Gastroesophageal sphincter (tissue), 4 donors: Measurements from ENCODE around the gene SGMS1. TPM values are rescaled to one million over a fixed set of nuclear protein-coding genes. Genes with fewer than 3 reads are reported as not detected.

Experiments
- ATAC-seq: fragments of 150-250 bp; one replicate; pipeline ENCODE4 v1.9.1; 2016; ENCODE audit warnings: mild to moderate bottlenecking, moderate library complexity
- H3K27ac ChIP-seq, 4 donors: fragments of 200-600 bp; sonication (generic) in 3 of 4; 1 replicate in 3 of 4; 2 replicates in 1 of 4; pipeline ENCODE4 v1.5.1; 2016 to 2019
- H3K27me3 ChIP-seq: fragments of 200-600 bp; sonication (generic); one replicate; pipeline ENCODE4 v1.5.1; 2019
- H3K36me3 ChIP-seq, 2 donors: fragments of 200-600 bp; sonication (generic); one replicate each; pipeline ENCODE4 v1.5.1; 2019; ENCODE audit warnings: control low read depth in 1 of 2
- H3K4me1 ChIP-seq, 3 donors: fragments of 200-600 bp; sonication (generic); 1 replicate in 2 of 3; 2 replicates in 1 of 3; pipeline ENCODE4 v1.5.1; 2016 to 2019; ENCODE audit warnings: control low read depth in 2 of 3
- H3K4me3 ChIP-seq, 2 donors: fragments of 200-600 bp; sonication (generic); one replicate each; pipeline ENCODE4 v1.5.1; 2019; ENCODE audit warnings: mild to moderate bottlenecking in 1 of 2, moderate library complexity in 1 of 2
- H3K9me3 ChIP-seq, 3 donors: fragments of 200-600 bp; sonication (generic); one replicate each; pipeline ENCODE4 v1.5.1; 2017 to 2019; ENCODE audit warnings: control low read depth in 2 of 3
- CTCF ChIP-seq, 4 experiments: fragments of 200-600 bp in 2 of 4; fragments of 450-650 bp in 2 of 4; sonication (generic) in 1 of 4; IDR thresholded peaks; one replicate each; pipeline ENCODE4 v1.5.1; 2017 to 2019; ENCODE audit warnings: antibody characterized with exemption in 4 of 4, mild to moderate bottlenecking in 2 of 4, moderate library complexity in 2 of 4
- EP300 ChIP-seq: sonication (generic); formaldehyde crosslinking; IDR thresholded peaks from one replicate; pipeline ENCODE4 v1.6.1; 2017; ENCODE audit warnings: antibody characterized with exemption, mild to moderate bottlenecking
- POLR2A ChIP-seq, 2 donors: fragments of 450-650 bp; IDR thresholded peaks; one replicate each; pipeline ENCODE4 v1.6.1; 2017; ENCODE audit warnings: antibody characterized with exemption in 2 of 2, mild to moderate bottlenecking in 2 of 2, moderate library complexity in 1 of 2
- POLR2AphosphoS5 ChIP-seq: sonication (generic); formaldehyde crosslinking; IDR thresholded peaks from one replicate; pipeline ENCODE4 v1.6.1; 2017; ENCODE audit warnings: antibody characterized with exemption
- WGBS, 2 donors: methylation state at CpG; one replicate each; pipeline ENCODE4 v1.1.5; 2018; ENCODE audit warnings: low coverage in 1 of 2; 5-methylcytosine and 5-hydroxymethylcytosine counted together
- total RNA-seq, 4 donors: library from RNA; depleted of rRNA; stranded (reverse); fragments of >200 nt; gene quantifications; one replicate each; pipeline ENCODE4 v1.1.0, GENCODE V29; 2016

SGMS1 gene
- total RNA-seq, 4 donors from 2014 or later, result 57.7 to 116 (median 66.1) TPM

DNA sequence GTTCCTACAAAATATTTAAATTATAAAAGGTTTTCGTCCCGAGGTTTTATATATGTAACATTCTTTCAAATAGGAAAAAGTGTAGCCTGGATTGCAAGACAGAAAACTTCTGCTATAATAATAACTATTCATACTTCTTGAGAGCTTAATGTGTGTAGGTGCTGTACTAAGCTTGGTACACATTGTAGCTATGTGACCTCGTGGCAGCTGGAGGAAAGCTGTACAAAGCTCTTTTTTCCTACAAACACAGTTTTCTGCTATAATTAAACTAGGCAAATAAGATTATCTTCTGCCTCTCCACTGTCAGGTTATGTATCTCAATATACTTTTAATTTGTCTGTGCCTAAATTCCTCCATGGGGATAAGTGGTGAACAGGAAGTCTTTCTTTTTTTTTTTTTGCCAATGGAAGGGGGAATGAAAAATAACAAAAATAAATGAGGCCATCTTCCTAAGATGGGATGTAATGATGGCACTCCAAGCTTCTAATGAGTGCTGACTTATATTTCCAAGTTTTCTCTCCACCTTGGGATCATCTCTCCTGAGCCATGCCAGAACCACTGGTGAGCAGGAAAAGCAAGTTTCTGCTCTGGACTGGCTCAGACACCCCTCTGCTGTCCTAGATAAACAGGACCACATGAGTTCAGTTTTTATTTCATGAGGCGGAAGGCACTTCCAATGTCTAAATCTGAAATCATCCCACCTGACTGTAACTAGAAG, 9.9 kb downstream of the SGMS1 start:
- H3K4me3 ChIP-seq, result no peak overlapping the region
- no peaks in the 10 kb centered on the region for H3K27me3 ChIP-seq
- TF ChIP-seq POLR2A (IDR thresholded peaks at IDR 0.05), result no peak
- TF ChIP-seq POLR2AphosphoS5, result no peak
- TF ChIP-seq CTCF (IDR thresholded peaks at IDR 0.05), result no peak
- TF ChIP-seq EP300, result no peak
- no peak for ATAC-seq
- no peaks in the 10 kb centered on the region for H3K9me3 ChIP-seq
- peaks cover 0 to 70% (median 11%) of the 10 kb centered on the region in 3 donors for H3K4me1 ChIP-seq
- H3K36me3 ChIP-seq, result no peaks in the 10 kb centered on the region
- no peak overlapping the region for H3K27ac ChIP-seq
- 69 to 80% methylated on average over 4 of the region's 4 CpGs for WGBS, 2 donors

DNA sequence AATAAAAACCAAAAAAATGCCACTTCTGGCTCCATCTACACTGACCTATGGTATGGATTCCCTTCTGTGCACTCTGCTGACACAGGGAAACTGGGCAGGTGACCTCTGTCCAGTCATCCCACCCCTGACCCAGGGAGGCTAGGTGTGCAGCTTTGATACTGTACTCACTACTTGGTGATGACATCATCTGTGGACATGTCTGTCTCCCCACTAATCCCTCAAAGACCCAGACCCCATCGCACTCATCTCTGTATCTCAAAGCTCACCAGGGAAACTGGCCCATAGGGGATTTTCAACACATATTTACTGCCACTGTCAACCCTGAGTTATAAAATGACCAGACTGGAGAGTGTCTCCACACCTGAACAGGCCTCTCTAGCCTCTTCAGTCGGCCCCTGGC, 10.6 kb downstream of the SGMS1 start:
- WGBS, 2 donors, result 47 to 86% methylated on average over 1 to 2 of the region's 2 CpGs
- no peak for ATAC-seq
- Histone ChIP-seq H3K4me3 (no peak overlapping the region), H3K27ac (no peak overlapping the region), H3K4me1 (peaks cover 0 to 69% (median 14%) of the 10 kb centered on the region in 3 donors), H3K9me3 (no peaks in the 10 kb centered on the region), H3K27me3 (no peaks in the 10 kb centered on the region), H3K36me3 (no peaks in the 10 kb centered on the region)
- TF ChIP-seq CTCF (IDR thresholded peaks at IDR 0.05), result no peak
- no peak for TF ChIP-seq EP300
- TF ChIP-seq POLR2AphosphoS5, result no peak
- TF ChIP-seq POLR2A (IDR thresholded peaks at IDR 0.05), result no peak

- ATAC-seq, result no peak
- no peaks in the 10 kb centered on the region for H3K36me3 ChIP-seq
- H3K9me3 ChIP-seq, result no peaks in the 10 kb centered on the region
- no peaks in the 10 kb centered on the region for H3K27me3 ChIP-seq
- peak overlapping the region in 3 of 4 donors; percentile 22 to 55 (median 44) for H3K27ac ChIP-seq
- peaks cover 15 to 88% (median 36%) of the 10 kb centered on the region in 3 donors for H3K4me1 ChIP-seq
- WGBS, 2 donors, result 15 to 46% methylated on average over 3 to 4 of the region's 4 CpGs
- TF ChIP-seq POLR2A (IDR thresholded peaks at IDR 0.05) (no peak), CTCF (IDR thresholded peaks at IDR 0.05) (no peak), EP300 (no peak), POLR2AphosphoS5 (no peak)
- H3K4me3 ChIP-seq, result no peak overlapping the region
Measured at GRCh38 chr10:50610368-50610767, 13.4 kb downstream of the SGMS1 start.

DNA sequence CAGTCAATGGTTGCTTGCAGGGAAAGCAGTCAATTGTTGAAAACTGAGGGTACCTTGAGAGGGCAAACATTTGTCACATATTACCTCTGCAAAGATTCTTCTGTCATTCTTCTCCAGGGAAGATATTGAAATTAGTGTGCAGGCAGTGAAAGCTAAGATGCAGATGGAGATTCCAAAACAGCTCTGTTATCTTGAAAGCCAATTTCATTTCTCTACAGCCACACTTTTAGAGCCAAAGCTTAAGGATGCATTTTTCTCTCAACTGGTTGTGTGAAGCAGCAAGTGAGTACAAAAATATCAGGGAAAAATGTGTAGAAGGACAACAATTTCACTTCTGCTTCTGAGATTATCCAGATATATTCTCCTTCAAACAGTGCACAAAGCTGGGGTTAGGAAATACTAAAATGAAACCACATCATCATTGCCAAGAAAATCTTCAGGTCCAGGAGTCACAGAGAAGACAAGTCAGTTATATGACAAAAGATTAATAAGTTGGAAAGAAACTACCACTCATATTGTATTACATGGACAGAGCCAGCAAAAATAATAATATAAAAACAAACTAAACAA, 16.3 kb downstream of the SGMS1 start:
- Histone ChIP-seq H3K9me3 (no peaks in the 10 kb centered on the region), H3K36me3 (no peaks in the 10 kb centered on the region), H3K27ac (peak overlapping the region in 3 of 4 donors; percentile 45 to 62 (median 53)), H3K4me3 (no peak overlapping the region), H3K4me1 (peaks cover 31 to 88% (median 50%) of the 10 kb centered on the region in 3 donors), H3K27me3 (no peaks in the 10 kb centered on the region)
- TF ChIP-seq POLR2AphosphoS5, result no peak
- TF ChIP-seq EP300, result no peak
- no peak for TF ChIP-seq POLR2A (IDR thresholded peaks at IDR 0.05)
- no peak for TF ChIP-seq CTCF (IDR thresholded peaks at IDR 0.05)
- ATAC-seq, result no peak

DNA sequence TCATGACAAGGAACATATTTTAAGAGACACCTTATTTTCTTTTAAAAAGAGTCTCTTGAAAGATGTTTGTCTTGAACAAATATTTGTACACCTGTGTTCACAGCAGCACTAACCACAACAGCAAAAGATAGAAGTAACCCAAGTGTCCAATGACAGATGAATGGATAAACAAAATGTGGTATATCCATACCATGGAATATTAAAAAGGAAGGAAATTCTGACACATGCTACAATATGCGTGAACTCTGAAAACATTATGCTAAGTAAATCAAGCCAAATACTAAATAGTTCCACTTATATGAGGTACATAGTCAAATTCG, 17.8 kb downstream of the SGMS1 start:
- Histone ChIP-seq H3K9me3 (no peaks in the 10 kb centered on the region), H3K27ac (peak overlapping the region in 3 of 4 donors; percentile 51 to 71 (median 66)), H3K27me3 (no peaks in the 10 kb centered on the region), H3K4me1 (peaks cover 31 to 86% (median 50%) of the 10 kb centered on the region in 3 donors), H3K4me3 (no peak overlapping the region), H3K36me3 (no peaks in the 10 kb centered on the region)
- 83 to 92% methylated on average over 1 to 2 of the region's 2 CpGs for WGBS, 2 donors
- TF ChIP-seq EP300, result no peak
- no peak for TF ChIP-seq CTCF (IDR thresholded peaks at IDR 0.05)
- no peak for TF ChIP-seq POLR2A (IDR thresholded peaks at IDR 0.05)
- TF ChIP-seq POLR2AphosphoS5, result no peak
- no peak for ATAC-seq
